Endodermal cell (in vitro differentiated cells): ENCODE results near the gene KITLG. TPM values are rescaled to one million over a fixed set of nuclear protein-coding genes. Genes with fewer than 3 reads are reported as not detected.

ENCODE experiments used
- DNase-seq: peaks from one replicate; pipeline ENCODE4 v3.0.0-alpha.2; 2017
- H3K27ac ChIP-seq: 2 replicates; pipeline ENCODE4 v1.5.1; 2013; ENCODE audit warnings: mild to moderate bottlenecking, low read depth, low read length, moderate library complexity
- H3K27me3 ChIP-seq: 2 replicates; pipeline ENCODE4 v1.6.1; 2013; ENCODE audit warnings: mild to moderate bottlenecking, low read length, moderate library complexity; ENCODE audit not compliant: insufficient read depth, control insufficient read depth, poor library complexity, severe bottlenecking
- H3K36me3 ChIP-seq: 2 replicates; pipeline ENCODE4 v1.7.0; 2013; ENCODE audit warnings: mild to moderate bottlenecking, low read length, moderate library complexity; ENCODE audit not compliant: control insufficient read depth, insufficient read depth
- H3K4me1 ChIP-seq: one replicate; pipeline ENCODE4 v1.7.0; 2013; ENCODE audit warnings: low read length; ENCODE audit not compliant: control insufficient read depth, insufficient read depth
- H3K4me3 ChIP-seq: 2 replicates; pipeline ENCODE4 v1.5.1; 2013; ENCODE audit warnings: mild to moderate bottlenecking, low read length, moderate library complexity
- H3K9ac ChIP-seq: 2 replicates; pipeline ENCODE4 v1.6.1; 2013; ENCODE audit warnings: mild to moderate bottlenecking, low read length, moderate library complexity; ENCODE audit not compliant: poor library complexity, severe bottlenecking; ENCODE audit errors: extremely low read depth
- H3K9me3 ChIP-seq: 2 replicates; pipeline ENCODE4 v1.6.1; 2013; ENCODE audit warnings: mild to moderate bottlenecking, low read length, moderate library complexity; ENCODE audit not compliant: control insufficient read depth
- H3K27ac Mint-ChIP-seq: 2 replicates; pipeline ENCODE4 v1.8.0; 2020; ENCODE audit warnings: mixed read lengths
- H3K27me3 Mint-ChIP-seq: 2 replicates; pipeline ENCODE4 v1.8.0; 2021; ENCODE audit warnings: mild to moderate bottlenecking, mixed read lengths; ENCODE audit not compliant: insufficient read depth
- H3K36me3 Mint-ChIP-seq: 2 replicates; pipeline ENCODE4 v1.8.0; 2020; ENCODE audit warnings: low read depth, mixed read lengths
- H3K4me1 Mint-ChIP-seq: 2 replicates; pipeline ENCODE4 v1.8.0; 2020; ENCODE audit warnings: mixed read lengths
- H3K4me3 Mint-ChIP-seq: 2 replicates; pipeline ENCODE4 v1.8.0; 2020; ENCODE audit warnings: mild to moderate bottlenecking, moderate library complexity, mixed read lengths
- H3K9me3 Mint-ChIP-seq: 2 replicates; pipeline ENCODE4 v1.8.0; 2020; ENCODE audit warnings: mild to moderate bottlenecking, mixed read lengths
- CTCF ChIP-seq: fragments of 200-600 bp; sonication (generic); conservative IDR thresholded peaks from 2 replicates; pipeline ENCODE4 v1.5.0; 2021; ENCODE audit warnings: antibody characterized with exemption, mild to moderate bottlenecking
- WGBS, 2 experiments: methylation state at CpG; one replicate each; pipeline versions ENCODE4 v1.1.5 to v1.1.7; 2013; ENCODE audit warnings: missing lambda C conversion rate in 2 of 2, mixed read lengths in 1 of 2; ENCODE audit not compliant: insufficient coverage in 1 of 2, insufficient read length in 1 of 2; 5-methylcytosine and 5-hydroxymethylcytosine counted together
- total RNA-seq, 2 donors: library from RNA; stranded (reverse); fragmentation: NEBNext Ultra II Directional in 1 of 2; extraction: Animal tissue kit (Norgen Biotek cat#: 25700) in 1 of 2; gene quantifications; 2 replicates in 1 of 2; 3 replicates in 1 of 2; pipeline ENCODE4 v1.2.1, GENCODE V29; 2021

Gene KITLG
- total RNA-seq, 2 donors from 2014 or later = 7.0 to 14.3 TPM

DNA sequence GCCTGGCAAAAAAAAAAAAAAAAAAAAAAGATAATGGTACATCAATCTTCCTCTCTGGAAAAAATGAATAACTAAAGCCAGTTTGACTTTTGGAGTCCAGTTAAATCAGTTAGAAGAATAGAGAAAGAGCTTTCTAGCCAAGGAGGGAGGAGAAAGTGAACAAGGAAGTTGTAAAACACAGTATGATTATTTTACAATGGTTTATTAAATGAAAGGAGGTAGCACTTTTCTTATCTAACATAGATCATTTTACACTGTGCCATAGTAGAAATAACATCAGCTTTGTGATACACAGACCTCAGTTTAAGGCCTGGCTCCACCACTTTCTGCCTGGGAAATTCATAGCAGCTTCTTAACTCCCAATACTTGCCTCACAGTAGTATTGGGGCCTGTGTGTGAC is 15.4 kb upstream of the KITLG start:
- Histone ChIP-seq H3K36me3 (no peaks in the 10 kb centered on the region), H3K27ac (no peak overlapping the region), H3K4me1 (no peaks in the 10 kb centered on the region), H3K9ac (no peak overlapping the region), H3K27me3 (no peaks in the 10 kb centered on the region), H3K4me3 (no peak overlapping the region), H3K9me3 (no peaks in the 10 kb centered on the region)
- Mint-ChIP-seq H3K36me3 (no peaks in the 10 kb centered on the region), H3K9me3 (no peaks in the 10 kb centered on the region), H3K4me1 (peaks cover 1% of the 10 kb centered on the region), H3K4me3 (no peak overlapping the region), H3K27me3 (no peaks in the 10 kb centered on the region), H3K27ac (no peak overlapping the region)
- no peak for TF ChIP-seq CTCF
- no peak for DNase-seq

DNA sequence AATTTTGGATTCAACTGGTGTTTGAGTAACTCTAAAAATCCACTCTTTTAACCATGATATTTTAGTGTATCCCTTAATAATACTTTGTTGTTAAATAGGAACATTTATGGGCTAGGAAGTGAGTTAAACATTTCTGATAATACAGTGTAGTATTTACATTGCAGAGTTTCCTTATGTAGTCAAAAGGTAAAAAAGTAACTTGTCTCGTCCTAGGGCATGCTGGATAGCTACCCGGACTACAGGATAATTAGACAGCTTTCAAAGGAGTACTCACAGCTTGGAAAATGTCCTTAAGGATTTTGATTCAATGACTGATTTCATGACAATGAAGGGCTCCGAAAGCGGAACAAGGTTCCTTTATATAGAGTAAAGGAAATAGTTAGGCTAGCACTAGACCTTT is 14.5 kb upstream of the KITLG start:
- Histone ChIP-seq H3K4me1 (no peaks in the 10 kb centered on the region), H3K27ac (no peak overlapping the region), H3K4me3 (no peak overlapping the region), H3K27me3 (no peaks in the 10 kb centered on the region), H3K9ac (no peak overlapping the region), H3K9me3 (no peaks in the 10 kb centered on the region), H3K36me3 (no peaks in the 10 kb centered on the region)
- Mint-ChIP-seq H3K27ac (no peak overlapping the region), H3K27me3 (no peaks in the 10 kb centered on the region), H3K36me3 (no peaks in the 10 kb centered on the region), H3K9me3 (no peaks in the 10 kb centered on the region), H3K4me1 (peaks cover 1% of the 10 kb centered on the region), H3K4me3 (no peak overlapping the region)
- TF ChIP-seq CTCF = no peak
- WGBS, 2 experiments = 92 to 96% methylated on average over 2 to 4 of the region's 4 CpGs
- DNase-seq = no peak

DNA sequence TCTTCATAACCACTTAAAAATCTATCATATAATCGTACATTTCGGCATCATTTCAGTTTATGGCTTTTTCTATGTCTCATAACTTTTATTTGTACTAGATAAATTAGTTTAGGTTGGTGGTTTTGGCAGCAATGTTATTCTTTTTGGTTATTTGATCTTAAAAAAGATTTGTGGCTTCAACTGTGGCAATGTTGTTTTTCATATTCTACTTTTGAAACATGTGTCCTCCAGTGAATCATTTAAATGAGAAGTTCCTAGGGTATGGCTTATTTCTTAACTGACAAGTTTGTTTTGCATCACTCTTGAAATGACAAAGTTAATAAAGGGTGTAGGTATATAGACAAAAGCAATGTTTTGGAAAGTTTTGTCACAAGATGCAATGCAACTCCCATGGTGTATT is 11.1 kb upstream of the KITLG start:
- no peak overlapping the region for H3K4me3 Mint-ChIP-seq

More for the DNA sequence above, 11.1 kb upstream of the KITLG start:
- Mint-ChIP-seq H3K27me3 (no peaks in the 10 kb centered on the region), H3K9me3 (peaks cover 12% of the 10 kb centered on the region), H3K4me1 (no peaks in the 10 kb centered on the region), H3K27ac (no peak overlapping the region), H3K36me3 (no peaks in the 10 kb centered on the region)
- WGBS, 2 experiments = 90% methylated on average over 2 of the region's 2 CpGs; no CpG with 5 or more reads in 1 of the 2 experiments
- Histone ChIP-seq H3K4me3 (no peak overlapping the region), H3K27ac (no peak overlapping the region), H3K36me3 (no peaks in the 10 kb centered on the region), H3K27me3 (no peaks in the 10 kb centered on the region), H3K9ac (no peak overlapping the region), H3K4me1 (no peaks in the 10 kb centered on the region), H3K9me3 (peaks cover 12% of the 10 kb centered on the region)
- no peak for DNase-seq
- no peak for TF ChIP-seq CTCF
